Left ventricle myocardium superior (tissue), 1 donor: ENCODE measurements around the gene DGKQ. TPM values are rescaled to one million over a fixed set of nuclear protein-coding genes. Genes with fewer than 3 reads are reported as not detected.
"Not testable (repeated sequence)": the region's sequence is repeated elsewhere in the genome, so short reads cannot be mapped to it uniquely, and the experiment has no call there.

Experiments used
- ATAC-seq: fragments of 200-7000 bp; cut with Tn5 transposase; one replicate; pipeline ENCODE4 v1.9.1; 2020; ENCODE audit warnings: mild to moderate bottlenecking, moderate library complexity
- DNase-seq: peaks from one replicate; pipeline ENCODE4 v3.0.0-alpha.2; 2020
- intact Hi-C: fragments of 100-400 bp; cut with micrococcal nuclease; formaldehyde crosslinking; loops from one replicate; pipeline ENCODE4 v1.11.0; 2022
- total RNA-seq: library from RNA; stranded (reverse); fragmentation: NEBNext Ultra II Directional; extraction: Animal tissue kit (Norgen Biotek cat#: 25700); gene quantifications from one replicate; pipeline ENCODE4 v1.2.1, GENCODE V29; 2021
- donor health status: DM: no; HTN: yes; CAD: no; lungs with severe emphysema.

The DGKQ gene
- total RNA-seq, 1 donor from 2014 or later, result 3.6 TPM

GRCh38 chr4:986428-986878 lies 13.1 kb upstream of the DGKQ start:
- intact Hi-C loops, result no loop called here
- ATAC-seq, result peak; percentile 34
- DNase-seq, result no peak

DNA sequence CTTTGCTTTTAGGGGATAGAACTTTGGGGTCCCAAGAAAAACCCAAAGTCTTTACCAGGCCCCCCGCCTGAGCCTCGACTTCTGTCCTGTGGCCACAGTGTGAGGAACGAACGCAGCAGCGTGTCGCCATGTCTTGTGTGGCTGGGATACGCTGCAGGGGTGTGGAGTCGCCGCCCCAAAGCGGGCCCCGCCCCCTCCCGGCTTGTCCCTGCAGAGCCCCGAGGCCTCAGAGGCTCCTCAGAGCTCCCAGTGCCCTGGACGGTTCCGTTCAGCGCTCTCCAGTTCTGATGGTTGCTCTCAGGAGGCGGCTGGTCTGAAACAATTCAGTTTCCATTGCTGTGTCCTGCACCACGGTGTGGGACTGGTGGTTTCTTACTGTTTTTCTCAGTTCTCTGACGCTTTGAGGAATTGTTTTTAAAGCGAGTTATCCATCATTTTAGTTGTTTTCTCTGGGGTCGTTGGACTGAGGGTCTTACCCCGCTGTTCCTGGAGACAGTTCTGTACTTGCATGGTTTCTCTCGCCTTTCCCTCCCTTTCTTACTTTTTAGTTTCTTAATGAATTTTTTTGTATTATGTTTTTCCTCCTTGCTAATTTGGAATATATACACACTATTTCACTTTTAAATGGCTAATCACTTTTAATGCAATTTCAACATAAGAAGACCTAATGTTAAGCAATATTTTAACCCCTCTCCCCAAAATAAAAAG lies 11.9 kb upstream of the DGKQ start:
- DNase-seq (peak; percentile 88), ATAC-seq (peak; percentile 77)
- intact Hi-C loops, result no loop called here

DNA sequence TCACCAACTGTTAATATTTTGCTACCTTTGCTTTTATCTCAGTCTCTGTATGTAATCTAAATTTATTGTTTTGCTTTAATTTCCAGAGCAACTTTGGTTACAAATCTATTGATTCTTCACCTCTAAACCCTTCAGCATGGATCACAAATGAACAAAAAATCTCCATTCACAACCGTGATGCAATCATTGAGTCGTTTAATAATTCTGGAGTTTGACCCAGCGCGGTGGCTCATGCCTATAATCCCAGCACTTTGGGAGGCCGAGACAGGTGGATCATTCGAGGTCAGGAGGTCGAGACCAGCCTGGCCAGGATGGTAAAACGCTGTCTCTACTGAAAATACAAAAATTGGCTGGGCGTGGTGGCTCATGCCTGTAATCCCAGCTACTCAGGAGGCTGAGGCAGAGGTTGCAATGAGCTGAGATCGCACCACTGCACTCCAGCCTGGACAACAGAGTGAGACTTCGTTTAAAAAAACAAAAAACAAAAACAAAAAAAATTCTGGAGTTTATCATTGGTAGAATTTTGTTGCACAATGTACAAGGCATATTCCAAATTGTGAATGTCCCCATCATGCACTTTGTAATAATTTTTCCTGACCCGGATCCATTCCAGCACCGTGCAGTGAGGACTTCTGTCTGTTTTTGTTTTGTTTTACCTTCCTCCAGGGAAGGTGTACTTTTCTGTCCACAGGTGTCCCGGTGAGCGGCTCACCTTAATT lies 11.1 kb upstream of the DGKQ start:
- intact Hi-C loops, result no loop called here
- no peak for ATAC-seq
- DNase-seq, result no peak

DNA sequence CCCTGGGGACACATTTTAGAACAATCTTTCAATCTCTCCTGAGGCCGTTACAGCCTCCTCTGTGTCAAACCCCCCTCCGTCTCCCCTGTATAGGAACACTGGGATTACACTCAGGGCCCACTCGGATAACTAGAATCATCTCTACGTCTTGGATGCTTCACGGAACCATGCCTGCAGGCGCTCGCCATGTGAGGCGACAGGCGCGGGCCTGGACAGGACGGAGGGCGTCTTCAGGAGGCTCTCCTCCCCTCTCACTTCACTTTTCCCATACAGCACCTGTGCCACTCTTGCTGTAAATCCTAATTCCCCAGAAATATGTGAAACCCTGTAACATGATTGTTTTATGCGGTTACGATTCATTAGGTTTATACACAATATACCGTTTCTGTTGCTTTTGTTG lies 9.4 kb upstream of the DGKQ start:
- DNase-seq, result peak; percentile 15
- ATAC-seq, result no peak
- intact Hi-C loops, result no loop called here

GRCh38 chr4:982291-982690 lies 8.9 kb upstream of the DGKQ start:
- no peak for ATAC-seq
- intact Hi-C loops, result no loop called here
- DNase-seq, result peak; percentile 20

DNA sequence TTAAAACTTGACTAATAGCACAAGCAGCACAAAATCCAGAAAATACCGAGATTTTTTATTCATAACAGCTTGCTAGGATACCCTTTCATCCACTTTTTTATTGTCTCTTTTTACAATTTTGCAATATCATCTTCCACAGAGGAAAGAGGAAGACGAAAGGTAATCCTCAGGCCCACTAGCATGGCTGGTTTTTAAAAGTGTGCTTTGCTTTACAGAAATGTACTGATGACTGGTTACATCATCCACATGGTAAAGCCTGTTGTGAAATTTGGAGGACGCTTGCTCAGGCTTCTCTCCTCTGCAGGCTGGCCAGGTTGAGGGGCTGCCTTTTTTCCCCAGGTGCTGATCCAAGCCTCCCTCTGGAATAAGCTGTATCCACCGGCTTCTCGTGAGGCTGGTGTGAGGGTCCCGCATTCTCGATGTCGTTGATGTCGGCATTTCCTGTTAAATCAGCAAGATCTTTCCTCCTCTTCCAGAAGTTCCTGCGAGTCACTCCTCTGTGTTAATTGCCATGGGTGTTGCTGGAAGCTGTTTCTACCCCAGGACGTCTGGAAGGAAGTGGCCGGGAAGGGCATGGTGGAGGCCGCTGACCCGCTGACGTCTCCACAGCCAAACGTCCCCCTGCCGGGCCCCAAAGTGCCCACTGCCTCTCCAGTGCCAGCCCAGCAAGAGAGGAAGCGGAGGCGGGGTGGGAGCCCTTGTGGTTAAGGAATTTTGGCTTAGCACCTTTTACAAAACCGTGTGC lies 5.8 kb upstream of the DGKQ start:
- ATAC-seq (no peak), DNase-seq (no peak)
- intact Hi-C loops, result no loop called here

DNA sequence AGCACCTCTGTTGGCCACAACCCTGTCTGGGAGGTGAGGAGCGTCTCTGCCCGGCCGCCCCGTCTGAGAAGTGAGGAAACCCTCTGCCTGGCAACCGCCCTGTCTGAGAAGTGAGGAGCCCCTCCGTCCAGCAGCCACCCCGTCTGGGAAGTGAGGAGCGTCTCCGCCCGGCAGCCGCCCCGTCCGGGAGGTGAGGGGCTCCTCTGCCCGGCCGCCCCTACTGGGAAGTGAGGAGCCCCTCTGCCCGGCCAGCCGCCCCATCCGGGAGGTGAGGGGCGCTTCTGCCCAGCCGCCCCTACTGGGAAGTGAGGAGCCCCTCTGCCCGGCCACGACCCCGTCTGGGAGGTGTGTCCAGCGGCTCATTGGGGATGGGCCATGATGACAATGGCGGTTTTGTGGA lies 2.6 kb upstream of the DGKQ start:
- ATAC-seq, DNase-seq, intact Hi-C loops: not testable (repeated sequence)

GRCh38 chr4:974668-975067 lies 1.3 kb upstream of the DGKQ start:
- ATAC-seq (no peak), DNase-seq (no peak)
- intact Hi-C loops, result no loop called here

GRCh38 chr4:972651-973424 lies 531 bp downstream of the DGKQ start:
- DNase-seq (peak; percentile 61), ATAC-seq (peak; percentile 8)
- intact Hi-C loops, result no loop called here

DNA sequence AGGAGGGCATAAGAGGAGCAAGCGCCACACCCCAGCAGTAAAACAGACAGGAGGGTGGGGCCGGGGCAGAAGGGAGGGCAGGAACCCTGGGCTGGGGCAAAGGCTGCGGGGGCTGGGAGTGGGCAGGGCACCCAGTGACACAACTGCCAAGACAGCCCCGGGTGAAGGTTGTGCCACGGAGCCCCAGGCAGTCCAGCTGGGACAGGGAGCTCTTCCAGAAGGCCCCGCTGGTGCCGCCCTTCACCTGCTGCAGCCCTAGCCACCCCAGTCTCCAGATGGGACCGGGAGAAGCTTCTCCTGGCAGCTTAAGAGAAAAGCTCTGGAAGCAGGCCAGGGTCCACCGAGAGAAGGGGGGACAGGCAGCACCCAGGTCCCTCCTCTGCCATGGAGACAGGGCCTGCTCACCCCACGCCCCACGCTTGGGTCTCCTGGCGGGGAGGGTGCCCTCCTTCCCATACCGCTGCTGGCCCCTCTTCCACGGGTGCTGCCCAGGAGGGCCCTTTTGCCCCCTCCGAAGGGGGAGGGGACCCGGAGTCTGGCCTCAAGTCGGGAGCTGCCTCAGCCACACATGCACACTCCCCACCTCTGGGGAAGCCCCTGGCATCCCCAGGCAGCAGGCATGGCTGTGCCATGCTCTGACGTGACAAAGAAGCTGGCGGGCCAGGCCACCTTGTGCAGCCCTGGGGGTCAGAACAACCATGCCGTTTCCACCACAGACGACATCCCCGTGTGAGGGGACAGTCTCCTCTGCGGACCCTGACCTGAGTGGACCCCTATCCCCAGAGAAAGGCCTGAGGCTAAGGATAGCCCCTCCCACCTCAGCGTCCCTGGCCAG lies 1.5 kb downstream of the DGKQ start:
- intact Hi-C loops, result no loop called here
- ATAC-seq, result no peak
- DNase-seq, result no peak

GRCh38 chr4:970854-971520 lies 2.4 kb downstream of the DGKQ start:
- ATAC-seq (no peak), DNase-seq (peak; percentile 19)
- intact Hi-C loops, result no loop called here

DNA sequence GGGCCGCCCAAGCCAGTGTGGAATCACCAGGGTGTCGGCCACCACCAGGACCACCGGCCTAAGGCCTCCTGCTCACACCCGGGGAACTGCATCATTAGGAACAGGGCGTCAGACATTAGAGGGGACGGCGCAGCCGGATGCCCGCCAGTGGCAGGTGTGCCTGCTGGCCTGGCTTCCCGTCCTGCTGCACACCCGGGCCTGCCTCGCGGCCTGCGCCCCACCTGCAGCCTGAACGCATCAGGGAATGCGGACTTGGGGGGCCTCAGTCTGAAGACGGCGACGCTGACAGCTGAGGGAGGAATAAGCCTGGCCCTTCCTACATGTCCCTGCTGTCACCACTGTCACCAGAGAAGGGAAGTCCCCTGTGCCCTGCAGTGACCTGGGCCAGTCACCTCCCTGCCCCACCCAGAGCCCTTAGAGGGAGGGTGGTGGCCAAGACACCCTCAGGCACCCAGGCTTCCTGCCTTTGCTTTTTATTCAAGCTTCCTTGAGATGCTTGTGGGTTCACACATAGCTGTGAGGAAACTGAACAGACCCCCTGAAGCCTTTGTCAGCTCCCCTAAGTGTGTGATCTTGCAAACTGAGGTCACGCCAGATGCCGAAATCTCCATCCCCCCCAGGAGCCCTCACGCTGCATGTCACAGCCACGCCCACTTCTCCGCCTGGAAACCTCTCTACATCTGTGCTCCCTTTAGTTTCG lies 3.2 kb downstream of the DGKQ start:
- DNase-seq (no peak), ATAC-seq (no peak)
- intact Hi-C loops, result no loop called here

GRCh38 chr4:968621-969394 lies 4.6 kb downstream of the DGKQ start:
- ATAC-seq (no peak), DNase-seq (no peak)
- intact Hi-C loops, result no loop called here

DNA sequence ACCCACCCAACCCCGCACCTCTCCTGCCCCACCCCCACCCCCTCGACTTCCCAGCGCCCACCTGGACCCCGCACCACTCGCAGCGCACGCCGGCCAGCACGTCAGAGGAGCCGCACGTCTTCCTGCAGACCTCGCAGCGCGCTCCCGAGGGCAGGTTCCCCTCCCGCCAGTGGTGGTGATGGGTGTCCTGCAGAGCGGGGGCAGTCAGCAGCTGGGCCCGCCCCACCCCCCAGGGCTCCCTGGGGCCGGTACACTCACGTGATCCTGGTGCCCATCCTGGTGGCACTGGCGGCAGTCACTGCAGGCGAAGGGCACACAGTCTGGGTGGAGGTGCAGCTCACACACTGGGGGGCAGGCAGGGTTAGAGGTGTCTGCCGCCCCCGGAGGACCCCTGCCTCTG lies 5.1 kb downstream of the DGKQ start:
- intact Hi-C loops, result no loop called here
- peak; percentile 27 for DNase-seq
- no peak for ATAC-seq

- intact Hi-C loops, result no loop called here
- ATAC-seq (no peak), DNase-seq (no peak)
Observed at GRCh38 chr4:967113-968104, 6.0 kb downstream of the DGKQ start.
